Esophagus muscularis mucosa (tissue), 4 donors: ENCODE measurements around the gene LPAR2. TPM values are rescaled to one million over a fixed set of nuclear protein-coding genes. Genes with fewer than 3 reads are reported as not detected.
"Not testable (repeated sequence)": the region's sequence is repeated elsewhere in the genome, so short reads cannot be mapped to it uniquely, and the experiment has no call there.

Experiments
- DNase-seq: peaks from one replicate; pipeline ENCODE4 v3.0.0-alpha.2; 2017; ENCODE audit errors: extremely low spot score
- H3K27ac ChIP-seq, 4 donors: fragments of 200-600 bp; sonication (generic); replicated peaks in 1 of 4; 1 replicate in 3 of 4; 2 replicates in 1 of 4; pipeline ENCODE4 v1.5.1; 2016 to 2019; ENCODE audit warnings: mild to moderate bottlenecking in 1 of 4
- H3K27me3 ChIP-seq, 4 donors: fragments of 200-600 bp; sonication (generic); one replicate each; pipeline versions ENCODE4 v1.5.1 to v1.6.0; 2016 to 2019
- H3K36me3 ChIP-seq, 4 donors: fragments of 200-600 bp; sonication (generic); one replicate each; pipeline ENCODE4 v1.5.1; 2016 to 2019
- H3K4me1 ChIP-seq, 4 donors: fragments of 200-600 bp; sonication (generic); one replicate each; pipeline ENCODE4 v1.5.1; 2016 to 2019
- H3K4me3 ChIP-seq, 4 donors: fragments of 200-600 bp; sonication (generic); 1 replicate in 2 of 4; 2 replicates in 2 of 4; pipeline ENCODE4 v1.5.1; 2016 to 2019; ENCODE audit warnings: mild to moderate bottlenecking in 4 of 4, moderate library complexity in 1 of 4
- H3K9me3 ChIP-seq, 4 donors: fragments of 200-600 bp; sonication (generic); 1 replicate in 3 of 4; 2 replicates in 1 of 4; pipeline ENCODE4 v1.5.1; 2016 to 2019
- EP300 ChIP-seq: sonication (generic); formaldehyde crosslinking; IDR thresholded peaks from one replicate; pipeline ENCODE4 v1.6.1; 2017; ENCODE audit warnings: antibody characterized with exemption
- POLR2A ChIP-seq: fragments of 450-650 bp; IDR thresholded peaks from one replicate; pipeline ENCODE4 v1.6.1; 2017; ENCODE audit warnings: antibody characterized with exemption, moderate library complexity, mild to moderate bottlenecking, low read depth
- POLR2AphosphoS5 ChIP-seq, 2 donors: sonication (generic); formaldehyde crosslinking; IDR thresholded peaks; one replicate each; pipeline ENCODE4 v1.6.1; 2017; ENCODE audit warnings: antibody characterized with exemption in 2 of 2
- WGBS: methylation state at CpG from one replicate; pipeline ENCODE4 v1.1.5; 2018; 5-methylcytosine and 5-hydroxymethylcytosine counted together
- intact Hi-C: fragments of 100-400 bp; cut with DNase I; formaldehyde crosslinking; loops from one replicate; pipeline ENCODE4 v1.15.1; 2023
- total RNA-seq, 4 donors: library from RNA; depleted of rRNA; stranded (reverse); fragments of >200 nt; gene quantifications; one replicate each; pipeline versions ENCODE4 v1.1.0 to v1.2.1, GENCODE V29; 2016
- TF ChIP-seq, protein P1 (sequence below), 3 experiments: fragments of 200-600 bp in 2 of 3; fragments of 450-650 bp in 1 of 3; sonication (generic) in 2 of 3; IDR thresholded peaks; one replicate each; pipeline ENCODE4 v1.5.1; 2017 to 2019; ENCODE audit warnings: antibody characterized with exemption in 3 of 3, mild to moderate bottlenecking in 2 of 3, moderate library complexity in 1 of 3

LPAR2 gene
- total RNA-seq, 4 donors from 2014 or later, result 0.69 to 2.7 (median 1.0) TPM

DNA sequence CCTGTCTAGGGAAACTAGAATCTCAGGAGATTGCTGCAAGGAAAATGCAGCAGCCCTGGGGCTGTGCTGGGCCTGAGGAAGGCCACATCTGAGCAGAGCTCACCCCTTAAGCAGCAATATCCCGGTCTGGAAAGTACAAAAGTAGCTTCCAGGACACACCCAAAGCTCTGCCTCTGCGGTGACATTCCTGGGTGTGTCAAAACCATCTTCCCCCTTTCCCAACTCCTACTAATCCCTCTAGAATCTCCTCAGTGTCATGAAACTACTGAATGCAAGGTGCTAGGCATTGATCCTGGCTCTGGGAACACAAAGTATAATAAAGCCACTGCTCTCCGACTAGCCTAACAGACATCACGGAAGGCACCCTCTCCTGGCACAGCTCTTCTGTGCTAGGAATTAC is 14.5 kb downstream of the LPAR2 start:
- DNase-seq, result no peak
- peaks cover 2 to 7% (median 6%) of the 10 kb centered on the region in 4 donors for H3K4me1 ChIP-seq
- H3K27ac ChIP-seq, result no peak overlapping the region
- no peaks in the 10 kb centered on the region for H3K9me3 ChIP-seq
- intact Hi-C loops, result no loop called here
- TF ChIP-seq POLR2AphosphoS5 (IDR thresholded peaks at IDR 0.05) (no peak), EP300 (no peak), POLR2A (no peak)
- TF ChIP-seq, protein P1, sequence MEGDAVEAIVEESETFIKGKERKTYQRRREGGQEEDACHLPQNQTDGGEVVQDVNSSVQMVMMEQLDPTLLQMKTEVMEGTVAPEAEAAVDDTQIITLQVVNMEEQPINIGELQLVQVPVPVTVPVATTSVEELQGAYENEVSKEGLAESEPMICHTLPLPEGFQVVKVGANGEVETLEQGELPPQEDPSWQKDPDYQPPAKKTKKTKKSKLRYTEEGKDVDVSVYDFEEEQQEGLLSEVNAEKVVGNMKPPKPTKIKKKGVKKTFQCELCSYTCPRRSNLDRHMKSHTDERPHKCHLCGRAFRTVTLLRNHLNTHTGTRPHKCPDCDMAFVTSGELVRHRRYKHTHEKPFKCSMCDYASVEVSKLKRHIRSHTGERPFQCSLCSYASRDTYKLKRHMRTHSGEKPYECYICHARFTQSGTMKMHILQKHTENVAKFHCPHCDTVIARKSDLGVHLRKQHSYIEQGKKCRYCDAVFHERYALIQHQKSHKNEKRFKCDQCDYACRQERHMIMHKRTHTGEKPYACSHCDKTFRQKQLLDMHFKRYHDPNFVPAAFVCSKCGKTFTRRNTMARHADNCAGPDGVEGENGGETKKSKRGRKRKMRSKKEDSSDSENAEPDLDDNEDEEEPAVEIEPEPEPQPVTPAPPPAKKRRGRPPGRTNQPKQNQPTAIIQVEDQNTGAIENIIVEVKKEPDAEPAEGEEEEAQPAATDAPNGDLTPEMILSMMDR (IDR thresholded peaks at IDR 0.05), result no peak
- WGBS, result 80% methylated on average over 4 of the region's 4 CpGs
- H3K4me3 ChIP-seq, result no peak overlapping the region
- H3K36me3 ChIP-seq, result no peaks in the 10 kb centered on the region
- peaks cover 0 to 63% (median 5%) of the 10 kb centered on the region in 4 donors for H3K27me3 ChIP-seq

GRCh38 chr19:19610376-19611202 is 17.4 kb downstream of the LPAR2 start:
- 88% methylated on average over 10 of the region's 10 CpGs for WGBS

DNA sequence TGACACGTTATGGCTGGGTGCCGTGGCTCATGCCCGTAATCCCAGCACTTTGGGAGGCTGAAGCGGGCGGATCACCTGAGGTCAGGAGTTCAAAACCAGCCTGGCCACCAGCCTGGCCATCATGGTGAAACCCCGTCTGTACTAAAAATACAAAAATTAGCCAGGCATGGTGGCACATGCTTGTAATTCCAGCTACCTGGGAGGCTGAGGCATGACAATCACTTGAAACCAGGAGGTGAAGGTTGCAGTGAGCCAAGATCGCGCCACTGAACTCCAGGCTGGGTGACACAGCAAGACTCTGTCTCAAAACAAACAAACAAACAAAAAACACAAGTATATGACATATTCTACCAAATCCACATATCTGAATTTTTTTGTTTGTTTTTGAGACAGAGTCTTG is 21.3 kb downstream of the LPAR2 start:
- H3K27ac ChIP-seq, DNase-seq, H3K4me3 ChIP-seq, H3K9me3 ChIP-seq, H3K27me3 ChIP-seq, H3K4me1 ChIP-seq, intact Hi-C loops, H3K36me3 ChIP-seq: not testable (repeated sequence)
- WGBS, result 97% methylated on average over 8 of the region's 8 CpGs

More at GRCh38 chr19:19610376-19611202, 17.4 kb downstream of the LPAR2 start:
- no peaks in the 10 kb centered on the region for H3K9me3 ChIP-seq
- peaks cover 0 to 38% (median 0%) of the 10 kb centered on the region in 4 donors for H3K27me3 ChIP-seq
- H3K27ac ChIP-seq, result no peak overlapping the region
- intact Hi-C loops, result no loop called here
- TF ChIP-seq, protein P1 (IDR thresholded peaks at IDR 0.05), result no peak
- TF ChIP-seq POLR2A (no peak), EP300 (no peak), POLR2AphosphoS5 (IDR thresholded peaks at IDR 0.05) (no peak)
- no peak for DNase-seq
- no peaks in the 10 kb centered on the region for H3K4me1 ChIP-seq
- no peaks in the 10 kb centered on the region for H3K36me3 ChIP-seq
- no peak overlapping the region for H3K4me3 ChIP-seq

DNA sequence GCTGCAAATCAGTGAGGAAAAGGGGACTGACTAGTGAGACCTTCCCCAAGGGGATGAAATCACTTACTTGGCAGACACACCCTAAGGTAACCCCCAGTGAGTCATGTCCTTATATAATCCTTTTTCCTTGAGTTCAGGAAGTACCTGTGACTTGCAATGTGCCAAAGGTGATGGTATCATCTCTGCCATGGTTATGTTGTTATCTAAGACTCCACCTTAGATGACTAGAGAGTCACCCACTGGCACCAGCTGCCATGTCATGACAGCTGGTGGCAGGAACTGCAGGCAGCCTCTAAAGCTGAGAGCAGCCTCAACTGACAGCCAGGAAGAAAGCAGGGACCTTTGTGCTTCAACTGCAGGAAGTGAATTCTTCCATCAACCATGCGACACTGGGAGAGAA is 22.0 kb downstream of the LPAR2 start:
- TF ChIP-seq, protein P1 (IDR thresholded peaks at IDR 0.05), result no peak
- no peak for TF ChIP-seq POLR2AphosphoS5 (IDR thresholded peaks at IDR 0.05)
- Histone ChIP-seq H3K4me3 (no peak overlapping the region), H3K36me3 (no peaks in the 10 kb centered on the region), H3K27ac (no peak overlapping the region), H3K9me3 (no peaks in the 10 kb centered on the region), H3K4me1 (no peaks in the 10 kb centered on the region), H3K27me3 (peaks cover 0 to 8% (median 0%) of the 10 kb centered on the region in 4 donors)
- intact Hi-C loops, result no loop called here
- no peak for DNase-seq
- 88% methylated on average over 1 of the region's 1 CpG for WGBS

DNA sequence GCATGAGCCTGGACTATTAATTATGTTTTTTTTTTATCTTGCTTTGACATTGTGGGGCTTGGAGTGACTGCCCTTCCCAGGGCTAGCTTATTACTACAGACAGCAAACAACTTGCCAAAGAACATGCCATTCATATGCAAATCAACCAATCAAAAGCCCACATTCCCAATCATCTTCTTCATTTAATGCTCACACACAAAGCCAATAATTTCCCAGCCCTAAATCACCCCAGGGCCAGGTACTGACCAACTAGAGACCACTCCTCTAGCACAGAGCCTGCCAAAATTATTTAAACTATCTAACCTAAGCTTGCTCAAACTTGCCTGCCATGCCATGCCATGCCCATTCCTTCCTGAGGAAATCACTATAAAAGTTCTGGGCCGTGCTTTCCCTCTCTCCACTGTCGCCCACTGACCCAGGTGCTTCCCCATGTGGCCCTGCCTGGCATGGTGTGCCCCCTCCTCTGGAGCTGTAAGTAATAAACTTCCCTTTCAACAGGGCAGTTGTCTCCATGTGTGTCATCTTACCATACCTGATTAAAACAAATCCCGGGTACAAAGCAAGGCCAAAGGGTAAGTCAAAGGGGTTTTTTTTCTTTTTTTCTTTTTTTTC is 25.2 kb downstream of the LPAR2 start:
- H3K36me3 ChIP-seq, result no peaks in the 10 kb centered on the region
- no peak overlapping the region for H3K4me3 ChIP-seq
- no peaks in the 10 kb centered on the region for H3K9me3 ChIP-seq
- H3K27me3 ChIP-seq, result peaks cover 0 to 2% (median 0%) of the 10 kb centered on the region in 4 donors
- WGBS, result 84% methylated on average over 3 of the region's 3 CpGs
- intact Hi-C loops, result no loop called here
- H3K4me1 ChIP-seq, result no peaks in the 10 kb centered on the region
- H3K27ac ChIP-seq, result no peak overlapping the region
- no peak for DNase-seq
- TF ChIP-seq EP300, result no peak
- TF ChIP-seq, protein P1 (IDR thresholded peaks at IDR 0.05), result no peak
- TF ChIP-seq POLR2A, result no peak
- no peak for TF ChIP-seq POLR2AphosphoS5 (IDR thresholded peaks at IDR 0.05)
